Mesenchymal stem cell (in vitro differentiated cells and primary cell): Measurements from ENCODE around the gene PITPNB.

Source experiments
- DNase-seq: peaks from one replicate; pipeline ENCODE4 v3.0.0-alpha.2; 2013
- H2AFZ ChIP-seq: one replicate; pipeline ENCODE4 v1.6.1; 2013; ENCODE audit warnings: low read depth, mild to moderate bottlenecking, control low read depth, inconsistent platforms, low read length, moderate library complexity
- H2AK5ac ChIP-seq: 2 replicates; pipeline ENCODE4 v1.6.1; 2013; ENCODE audit warnings: low read length, moderate library complexity, mild to moderate bottlenecking, inconsistent platforms; ENCODE audit not compliant: severe bottlenecking
- H2BK120ac ChIP-seq: one replicate; pipeline ENCODE4 v1.6.1; 2013; ENCODE audit warnings: low read depth, mild to moderate bottlenecking, inconsistent platforms, low read length, moderate library complexity
- H2BK12ac ChIP-seq, 2 experiments: one replicate each; pipeline ENCODE4 v1.6.1; 2013; ENCODE audit warnings: inconsistent platforms in 2 of 2, low read length in 2 of 2, mild to moderate bottlenecking in 2 of 2, moderate library complexity in 2 of 2, control low read depth in 1 of 2
- H2BK15ac ChIP-seq: one replicate; pipeline ENCODE4 v1.6.1; 2013; ENCODE audit warnings: mild to moderate bottlenecking, low read depth, inconsistent platforms; ENCODE audit not compliant: poor library complexity, severe bottlenecking
- H2BK5ac ChIP-seq: 2 replicates; pipeline ENCODE4 v1.6.1; 2013; ENCODE audit warnings: low read depth, mild to moderate bottlenecking, low read length, control low read depth, inconsistent platforms; ENCODE audit not compliant: poor library complexity, severe bottlenecking
- H3K14ac ChIP-seq, 2 experiments: one replicate each; pipeline ENCODE4 v1.6.1; 2013; ENCODE audit warnings: inconsistent platforms in 2 of 2, low read length in 2 of 2, control low read depth in 1 of 2, mild to moderate bottlenecking in 1 of 2, moderate library complexity in 1 of 2
- H3K18ac ChIP-seq, 2 experiments: one replicate each; pipeline ENCODE4 v1.6.1; 2013; ENCODE audit warnings: inconsistent platforms in 2 of 2, low read length in 2 of 2, control low read depth in 1 of 2, low read depth in 1 of 2, mild to moderate bottlenecking in 1 of 2
- H3K23ac ChIP-seq, 2 experiments: one replicate each; pipeline ENCODE4 v1.6.1; 2013; ENCODE audit warnings: inconsistent platforms in 2 of 2, low read length in 2 of 2, mild to moderate bottlenecking in 2 of 2, moderate library complexity in 2 of 2, control low read depth in 1 of 2
- H3K27ac ChIP-seq: 2 replicates; pipeline ENCODE4 v1.5.1; 2013; ENCODE audit warnings: mild to moderate bottlenecking, moderate library complexity, low read length, control low read depth, inconsistent platforms; ENCODE audit not compliant: poor library complexity, severe bottlenecking
- H3K27me3 ChIP-seq, 2 experiments: 2 replicates each; pipeline versions ENCODE4 v1.6.1 to v1.7.0; 2013; ENCODE audit warnings: low read length in 2 of 2, mild to moderate bottlenecking in 2 of 2, moderate library complexity in 2 of 2, control low read depth in 1 of 2, inconsistent platforms in 1 of 2; ENCODE audit not compliant: control insufficient read depth in 1 of 2, insufficient read depth in 1 of 2
- H3K36me3 ChIP-seq, 2 experiments: 2 replicates each; pipeline versions ENCODE4 v1.6.1 to v1.7.0; 2013; ENCODE audit warnings: low read length in 2 of 2, control low read depth in 1 of 2, inconsistent platforms in 1 of 2, low read depth in 1 of 2, mild to moderate bottlenecking in 1 of 2; ENCODE audit not compliant: insufficient read depth in 2 of 2, control insufficient read depth in 1 of 2
- H3K4ac ChIP-seq, 2 experiments: one replicate each; pipeline ENCODE4 v1.6.1; 2013; ENCODE audit warnings: inconsistent platforms in 2 of 2, low read length in 2 of 2, mild to moderate bottlenecking in 2 of 2, moderate library complexity in 2 of 2, control low read depth in 1 of 2, low read depth in 1 of 2
- H3K4me1 ChIP-seq: 2 replicates; pipeline ENCODE4 v1.6.1; 2013; ENCODE audit warnings: low read depth, low read length, control low read depth; ENCODE audit not compliant: control insufficient read depth, insufficient read depth
- H3K4me2 ChIP-seq: 2 replicates; pipeline ENCODE4 v1.6.1; 2013; ENCODE audit warnings: low read length, mild to moderate bottlenecking, inconsistent platforms; ENCODE audit not compliant: poor library complexity, severe bottlenecking
- H3K4me3 ChIP-seq, 2 experiments: 2 replicates each; pipeline versions ENCODE4 v1.5.1 to v1.7.0; 2013; ENCODE audit warnings: low read length in 2 of 2, mild to moderate bottlenecking in 2 of 2, control low read depth in 1 of 2, low read depth in 1 of 2; ENCODE audit not compliant: insufficient read depth in 1 of 2
- H3K79me1 ChIP-seq: replicated peaks from 2 replicates; pipeline ENCODE4 v1.6.1; 2013; ENCODE audit warnings: mild to moderate bottlenecking, control low read depth, low read length, inconsistent platforms; ENCODE audit not compliant: poor library complexity, severe bottlenecking
- H3K9ac ChIP-seq: 2 replicates; pipeline ENCODE4 v1.7.0; 2013; ENCODE audit warnings: mild to moderate bottlenecking, low read length, moderate library complexity
- H3K9me3 ChIP-seq: 2 replicates; pipeline ENCODE4 v1.7.0; 2013; ENCODE audit warnings: mild to moderate bottlenecking, low read length; ENCODE audit not compliant: control insufficient read depth
- H4K8ac ChIP-seq: one replicate; pipeline ENCODE4 v1.6.1; 2013; ENCODE audit warnings: inconsistent platforms, mild to moderate bottlenecking, low read length, moderate library complexity
- H4K91ac ChIP-seq: one replicate; pipeline ENCODE4 v1.6.1; 2013; ENCODE audit warnings: mild to moderate bottlenecking, low read length, inconsistent platforms
- WGBS: methylation state at CpG from one replicate; pipeline ENCODE4 v1.1.7; 2013; ENCODE audit warnings: mixed read lengths; 5-methylcytosine and 5-hydroxymethylcytosine counted together

PITPNB gene

GRCh38 chr22:27886843-27887151, 32.3 kb downstream of the PITPNB start:
- no peak overlapping the region for H3K23ac ChIP-seq
- peak overlapping the region; percentile 55 for H3K9ac ChIP-seq
- H2AK5ac ChIP-seq: no peak overlapping the region
- no peak overlapping the region for H3K4ac ChIP-seq
- H3K9me3 ChIP-seq: no peaks in the 10 kb centered on the region
- no peak overlapping the region for H2AFZ ChIP-seq
- no peak overlapping the region for H4K8ac ChIP-seq
- no peak overlapping the region for H2BK120ac ChIP-seq
- H3K14ac ChIP-seq: no peak overlapping the region
- peaks cover 27 to 71% of the 10 kb centered on the region in 2 experiments for H3K36me3 ChIP-seq
- no peak overlapping the region for H2BK15ac ChIP-seq
- peaks cover 4% of the 10 kb centered on the region for H3K4me1 ChIP-seq
- no peak overlapping the region for H3K4me2 ChIP-seq
- no peak overlapping the region for H2BK5ac ChIP-seq
- H3K27ac ChIP-seq: peak overlapping the region; percentile 6
- H3K18ac ChIP-seq: no peak overlapping the region
- no peaks in the 10 kb centered on the region for H3K27me3 ChIP-seq
- no peak overlapping the region for H3K4me3 ChIP-seq
- H3K79me1 ChIP-seq: peaks cover 28% of the 10 kb centered on the region
- DNase-seq: no peak
- no peak overlapping the region for H2BK12ac ChIP-seq
- H4K91ac ChIP-seq: no peak overlapping the region

DNA sequence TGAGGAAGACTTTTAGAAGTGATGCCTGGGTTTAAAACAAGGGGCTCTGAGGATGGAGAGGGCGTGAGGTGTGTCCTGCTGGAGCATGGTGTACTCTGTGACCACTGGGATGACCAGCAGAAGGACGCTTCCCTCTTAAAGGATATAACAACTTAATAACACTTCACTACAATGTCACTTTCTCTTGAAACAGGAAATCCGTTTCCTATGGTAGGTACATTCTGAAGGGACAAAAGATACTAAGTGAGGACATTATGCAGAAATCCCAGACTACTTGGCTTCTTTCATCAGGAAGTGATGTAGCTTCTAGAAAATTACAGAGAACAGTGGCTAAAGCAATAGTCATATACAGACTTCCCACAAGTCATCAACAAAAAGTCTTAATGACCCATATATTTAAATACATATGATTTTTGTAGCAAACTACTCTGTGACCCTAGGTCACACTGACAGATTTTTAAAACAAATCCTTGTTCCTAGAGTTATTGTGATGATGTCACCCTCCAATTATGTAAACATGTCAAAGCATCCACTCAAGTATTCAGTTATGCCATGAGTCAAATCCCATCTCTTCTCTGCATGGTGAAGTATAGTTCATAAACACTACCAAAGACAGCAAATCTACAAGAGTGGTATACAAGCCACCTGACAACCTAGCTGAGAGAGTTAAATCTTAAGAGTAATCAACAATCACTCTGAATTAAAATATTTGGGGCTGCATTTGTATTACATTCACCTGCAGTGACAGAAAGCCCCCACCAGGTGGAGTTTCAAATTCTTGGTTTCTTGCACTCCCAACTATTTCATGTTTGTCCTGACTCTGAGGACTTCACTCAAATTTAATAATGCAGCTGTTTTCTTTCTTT, 32.8 kb downstream of the PITPNB start:
- Histone ChIP-seq H3K9me3 (no peaks in the 10 kb centered on the region), H3K14ac (no peak overlapping the region), H2AFZ (no peak overlapping the region), H2BK5ac (no peak overlapping the region), H3K79me1 (peaks cover 27% of the 10 kb centered on the region), H3K4me1 (peaks cover 4% of the 10 kb centered on the region), H4K8ac (no peak overlapping the region), H3K18ac (peak overlapping the region in 1 of 2 experiments; percentile 44), H2BK120ac (no peak overlapping the region), H3K4me2 (no peak overlapping the region), H3K27ac (peak overlapping the region; percentile 24), H3K4ac (no peak overlapping the region), H2AK5ac (peak overlapping the region; percentile 49), H3K9ac (peak overlapping the region; percentile 55), H3K4me3 (no peak overlapping the region), H3K36me3 (peaks cover 25 to 66% of the 10 kb centered on the region in 2 experiments), H4K91ac (no peak overlapping the region), H3K27me3 (no peaks in the 10 kb centered on the region), H2BK12ac (no peak overlapping the region), H2BK15ac (no peak overlapping the region), H3K23ac (no peak overlapping the region)
- no CpG with 5 or more reads among the region's 3 CpGs for WGBS
- DNase-seq: peak; percentile 91

GRCh38 chr22:27883656-27884350, 35.3 kb downstream of the PITPNB start:
- no peak overlapping the region for H2BK120ac ChIP-seq
- no peaks in the 10 kb centered on the region for H3K9me3 ChIP-seq
- no peak overlapping the region for H3K4me2 ChIP-seq
- no peak overlapping the region for H3K4ac ChIP-seq
- no peak overlapping the region for H3K27ac ChIP-seq
- DNase-seq: no peak
- no peak overlapping the region for H2BK5ac ChIP-seq
- H3K14ac ChIP-seq: no peak overlapping the region
- no peak overlapping the region for H2AK5ac ChIP-seq
- H3K4me3 ChIP-seq: no peak overlapping the region
- H3K18ac ChIP-seq: peak overlapping the region in 1 of 2 experiments; percentile 38
- no peak overlapping the region for H2AFZ ChIP-seq
- peak overlapping the region; percentile 65 for H4K8ac ChIP-seq
- H3K4me1 ChIP-seq: peaks cover 4% of the 10 kb centered on the region
- no peak overlapping the region for H4K91ac ChIP-seq
- H3K36me3 ChIP-seq: peaks cover 18 to 43% of the 10 kb centered on the region in 2 experiments
- H3K79me1 ChIP-seq: peaks cover 26% of the 10 kb centered on the region
- H3K9ac ChIP-seq: no peak overlapping the region
- H2BK15ac ChIP-seq: no peak overlapping the region
- H3K27me3 ChIP-seq: no peaks in the 10 kb centered on the region
- no peak overlapping the region for H3K23ac ChIP-seq
- H2BK12ac ChIP-seq: no peak overlapping the region
- WGBS: 90% methylated on average over 5 of the region's 5 CpGs

GRCh38 chr22:27882507-27883290, 36.4 kb downstream of the PITPNB start:
- Histone ChIP-seq H2AFZ (no peak overlapping the region), H3K18ac (no peak overlapping the region), H3K36me3 (peaks cover 15 to 32% of the 10 kb centered on the region in 2 experiments), H3K27me3 (no peaks in the 10 kb centered on the region), H3K4me2 (no peak overlapping the region), H2AK5ac (no peak overlapping the region), H3K14ac (no peak overlapping the region), H3K9me3 (no peaks in the 10 kb centered on the region), H4K8ac (no peak overlapping the region), H2BK5ac (no peak overlapping the region), H2BK15ac (no peak overlapping the region), H4K91ac (no peak overlapping the region), H2BK12ac (no peak overlapping the region), H3K4me3 (no peak overlapping the region), H3K9ac (peak overlapping the region; percentile 8), H3K23ac (no peak overlapping the region), H3K4me1 (peaks cover 4% of the 10 kb centered on the region), H2BK120ac (no peak overlapping the region), H3K27ac (no peak overlapping the region), H3K79me1 (peaks cover 24% of the 10 kb centered on the region), H3K4ac (no peak overlapping the region)
- WGBS: 56% methylated on average over 5 of the region's 6 CpGs
- no peak for DNase-seq
